ENCODE results near the gene VTI1A.
"Not testable (repeated sequence)": the region's sequence is repeated elsewhere in the genome, so short reads cannot be mapped to it uniquely, and the experiment has no call there.

The VTI1A gene

GRCh38 chr10:112835944-112836451 lies 389.0 kb downstream of the VTI1A start:
- DNase-seq (ENCODE audit: low read depth), result no peak

- no peak for DNase-seq (ENCODE audit: low read depth)
These were observed 391.9 kb downstream of the VTI1A start for GRCh38 chr10:112838784-112839481.

GRCh38 chr10:112839928-112840654 lies 393.1 kb downstream of the VTI1A start:
- DNase-seq (ENCODE audit: low read depth), result no peak

- no peak for DNase-seq (ENCODE audit: low read depth)
These were observed 394.5 kb downstream of the VTI1A start for GRCh38 chr10:112841549-112841948.

GRCh38 chr10:112842832-112843360 lies 395.9 kb downstream of the VTI1A start:
- DNase-seq (ENCODE audit: low read depth), result no peak

- DNase-seq (ENCODE audit: low read depth), result no peak
These were observed 396.6 kb downstream of the VTI1A start for GRCh38 chr10:112843623-112844022.

- DNase-seq (ENCODE audit: low read depth), result no peak
These were observed 397.9 kb downstream of the VTI1A start for GRCh38 chr10:112844681-112845544.

GRCh38 chr10:112847778-112848177 lies 400.8 kb downstream of the VTI1A start:
- no peak for DNase-seq (ENCODE audit: low read depth)

- DNase-seq (ENCODE audit: low read depth), result no peak
These were observed 401.2 kb downstream of the VTI1A start for GRCh38 chr10:112848228-112848627.

GRCh38 chr10:112848868-112849430 lies 401.9 kb downstream of the VTI1A start:
- DNase-seq (ENCODE audit: low read depth), result no peak

- DNase-seq (ENCODE audit: low read depth), result no peak
These were observed 402.5 kb downstream of the VTI1A start for GRCh38 chr10:112849546-112849945.

GRCh38 chr10:112851181-112851580 lies 404.2 kb downstream of the VTI1A start:
- DNase-seq (ENCODE audit: low read depth), result no peak

- no peak for DNase-seq (ENCODE audit: low read depth)
These were observed 404.7 kb downstream of the VTI1A start for GRCh38 chr10:112851588-112852211.

- DNase-seq (ENCODE audit: low read depth), result no peak
These were observed 405.3 kb downstream of the VTI1A start for GRCh38 chr10:112852306-112852705.

GRCh38 chr10:112855134-112855533 lies 408.1 kb downstream of the VTI1A start:
- no peak for DNase-seq (ENCODE audit: low read depth)

- no peak for DNase-seq (ENCODE audit: low read depth)
These were observed 410.5 kb downstream of the VTI1A start for GRCh38 chr10:112857493-112857892.

GRCh38 chr10:112858986-112859651 lies 412.1 kb downstream of the VTI1A start:
- DNase-seq (ENCODE audit: low read depth), result no peak

- DNase-seq (ENCODE audit: low read depth), result no peak
These were observed 412.8 kb downstream of the VTI1A start for GRCh38 chr10:112859793-112860192.

- not testable (repeated sequence) for DNase-seq (ENCODE audit: low read depth)
These were observed 416.4 kb downstream of the VTI1A start for GRCh38 chr10:112863461-112863860.
